ENCODE measurements around the gene CC2D2A.

CC2D2A gene

GRCh38 chr4:15469402-15470127 is at the start of gene CC2D2A:
Gene CC2D2A, plus strand, starts transcription at chr4:15469882. Its CDS starts 6,051 bp downstream, at chr4:15475933.
- DNase-seq (ENCODE audit: low read depth in 2 of 3, low spot score in 2 of 3) = no peak

- no peak for DNase-seq (ENCODE audit: low read depth in 2 of 3, low spot score in 2 of 3)
Observed at GRCh38 chr4:15420642-15421041, 49.0 kb upstream of the CC2D2A start.

- no peak for DNase-seq (ENCODE audit: low read depth in 2 of 3, low spot score in 2 of 3)
Observed at GRCh38 chr4:15423285-15423711, 46.4 kb upstream of the CC2D2A start.

GRCh38 chr4:15425520-15425919 is 44.2 kb upstream of the CC2D2A start:
- no peak for DNase-seq (ENCODE audit: low read depth in 2 of 3, low spot score in 2 of 3)

- DNase-seq (ENCODE audit: low read depth in 2 of 3, low spot score in 2 of 3) = no peak
Observed at GRCh38 chr4:15427161-15427560, 42.5 kb upstream of the CC2D2A start.

GRCh38 chr4:15427701-15428100 is 42.0 kb upstream of the CC2D2A start, which contains the start of gene C1QTNF7:
Gene C1QTNF7, plus strand, starts transcription at chr4:15428033. Its CDS starts 7,711 bp downstream, at chr4:15435744.
- no peak for DNase-seq (ENCODE audit: low read depth in 2 of 3, low spot score in 2 of 3)

- no peak for DNase-seq (ENCODE audit: low read depth in 2 of 3, low spot score in 2 of 3)
Observed at GRCh38 chr4:15428611-15429010, 41.1 kb upstream of the CC2D2A start.

GRCh38 chr4:15434091-15434490 is 35.6 kb upstream of the CC2D2A start:
- DNase-seq (ENCODE audit: low read depth in 2 of 3, low spot score in 2 of 3) = no peak

- DNase-seq (ENCODE audit: low read depth in 2 of 3, low spot score in 2 of 3) = no peak
Observed at GRCh38 chr4:15434676-15435075, 35.0 kb upstream of the CC2D2A start.

- DNase-seq (ENCODE audit: low read depth in 2 of 3, low spot score in 2 of 3) = no peak
Observed at GRCh38 chr4:15436513-15436912, 33.2 kb upstream of the CC2D2A start.

- DNase-seq (ENCODE audit: low read depth in 2 of 3, low spot score in 2 of 3) = no peak
Observed at GRCh38 chr4:15438939-15439524, 30.6 kb upstream of the CC2D2A start.

GRCh38 chr4:15443371-15444160 is 26.1 kb upstream of the CC2D2A start:
- DNase-seq (ENCODE audit: low read depth in 2 of 3, low spot score in 2 of 3) = no peak

- no peak for DNase-seq (ENCODE audit: low read depth in 2 of 3, low spot score in 2 of 3)
Observed at GRCh38 chr4:15444276-15444675, 25.4 kb upstream of the CC2D2A start.

GRCh38 chr4:15444879-15445547 is 24.7 kb upstream of the CC2D2A start:
- no peak for DNase-seq (ENCODE audit: low read depth in 2 of 3, low spot score in 2 of 3)

GRCh38 chr4:15451181-15451865 is 18.4 kb upstream of the CC2D2A start:
- DNase-seq (ENCODE audit: low read depth in 2 of 3, low spot score in 2 of 3) = no peak

GRCh38 chr4:15451866-15452765 is 17.6 kb upstream of the CC2D2A start:
- DNase-seq (ENCODE audit: low read depth in 2 of 3, low spot score in 2 of 3) = no peak

GRCh38 chr4:15455290-15455689 is 14.4 kb upstream of the CC2D2A start:
- no peak for DNase-seq (ENCODE audit: low read depth in 2 of 3, low spot score in 2 of 3)

- DNase-seq (ENCODE audit: low read depth in 2 of 3, low spot score in 2 of 3) = no peak
Observed at GRCh38 chr4:15457406-15458201, 12.1 kb upstream of the CC2D2A start.

- DNase-seq (ENCODE audit: low read depth in 2 of 3, low spot score in 2 of 3) = no peak
Observed at GRCh38 chr4:15458616-15459015, 11.1 kb upstream of the CC2D2A start.
